ENCODE data around the gene MICAL1. TPM values are rescaled to one million over a fixed set of nuclear protein-coding genes. Genes with fewer than 3 reads are reported as not detected.

MICAL1 gene
- total RNA-seq, 3 donors from 2014 or later: 23.6 to 29.8 (median 25.5) TPM

- Histone ChIP-seq H3K4me3 (peak overlapping the region; percentile 62 to 82 (median 77)), H3K4me1 (no peaks in the 10 kb centered on the region), H3K36me3 (no peaks in the 10 kb centered on the region), H3K9me3 (no peaks in the 10 kb centered on the region), H3K27ac (peak overlapping the region; percentile 69 to 73), H3K27me3 (no peaks in the 10 kb centered on the region)
- TF ChIP-seq CTCF (IDR thresholded peaks at IDR 0.05) (no peak), POLR2AphosphoS5 (IDR thresholded peaks at IDR 0.05) (no peak), POLR2A (IDR thresholded peaks at IDR 0.05) (no peak)
- intact Hi-C loops (cut with DNase I; ENCODE audit: low total_unique reads): no loop called here
- DNase-seq (ENCODE audit: low spot score in 2 of 2): peak in 1 of 2 donors; percentile 39
Measured at GRCh38 chr6:109454496-109455436, 806 bp downstream of the MICAL1 start.

GRCh38 chr6:109453594-109454495, 1.7 kb downstream of the MICAL1 start:
- intact Hi-C loops (cut with DNase I; ENCODE audit: low total_unique reads): no loop called here
- H3K4me3 ChIP-seq: peak overlapping the region in 2 of 3 donors; percentile 62 to 82

GRCh38 chr6:109453156-109453555, 2.4 kb downstream of the MICAL1 start:
- no peaks in the 10 kb centered on the region for H3K4me1 ChIP-seq
- H3K27ac ChIP-seq: no peak overlapping the region
- DNase-seq (ENCODE audit: low spot score in 2 of 2): no peak
- no peaks in the 10 kb centered on the region for H3K27me3 ChIP-seq
- H3K9me3 ChIP-seq: no peaks in the 10 kb centered on the region
- intact Hi-C loops (cut with DNase I; ENCODE audit: low total_unique reads): no loop called here
- no peak for TF ChIP-seq POLR2AphosphoS5 (IDR thresholded peaks at IDR 0.05)
- no peak for TF ChIP-seq CTCF (IDR thresholded peaks at IDR 0.05)
- TF ChIP-seq POLR2A (IDR thresholded peaks at IDR 0.05): no peak
- no peaks in the 10 kb centered on the region for H3K36me3 ChIP-seq
- H3K4me3 ChIP-seq: no peak overlapping the region

More at GRCh38 chr6:109453594-109454495, 1.7 kb downstream of the MICAL1 start:
- Histone ChIP-seq H3K27ac (peak overlapping the region; percentile 69 to 73), H3K27me3 (no peaks in the 10 kb centered on the region), H3K9me3 (no peaks in the 10 kb centered on the region), H3K4me1 (no peaks in the 10 kb centered on the region), H3K36me3 (no peaks in the 10 kb centered on the region)
- TF ChIP-seq POLR2A (IDR thresholded peaks at IDR 0.05) (no peak), CTCF (IDR thresholded peaks at IDR 0.05) (no peak), POLR2AphosphoS5 (IDR thresholded peaks at IDR 0.05) (no peak)
- no peak for DNase-seq (ENCODE audit: low spot score in 2 of 2)

- H3K27ac ChIP-seq: no peak overlapping the region
- no peaks in the 10 kb centered on the region for H3K27me3 ChIP-seq
- H3K4me1 ChIP-seq: no peaks in the 10 kb centered on the region
- H3K36me3 ChIP-seq: no peaks in the 10 kb centered on the region
- DNase-seq (ENCODE audit: low spot score in 2 of 2): no peak
- intact Hi-C loops (cut with DNase I; ENCODE audit: low total_unique reads): no loop called here
- TF ChIP-seq CTCF (IDR thresholded peaks at IDR 0.05) (no peak), POLR2A (IDR thresholded peaks at IDR 0.05) (no peak), POLR2AphosphoS5 (IDR thresholded peaks at IDR 0.05) (no peak)
- no peaks in the 10 kb centered on the region for H3K9me3 ChIP-seq
- no peak overlapping the region for H3K4me3 ChIP-seq
Measured at GRCh38 chr6:109452181-109452580, 3.4 kb downstream of the MICAL1 start.

Data from breast epithelium (tissue), 4 donors.